ENCODE results near the gene PCNP. TPM values are rescaled to one million over a fixed set of nuclear protein-coding genes. Genes with fewer than 3 reads are reported as not detected.

The PCNP gene
- total and polyA plus RNA-seq, 9 of the 15 experiments (the other 6 are each of a cell fraction or from before 2014, with no cell fraction given) = 54.3 to 170 (median 150) TPM

DNA sequence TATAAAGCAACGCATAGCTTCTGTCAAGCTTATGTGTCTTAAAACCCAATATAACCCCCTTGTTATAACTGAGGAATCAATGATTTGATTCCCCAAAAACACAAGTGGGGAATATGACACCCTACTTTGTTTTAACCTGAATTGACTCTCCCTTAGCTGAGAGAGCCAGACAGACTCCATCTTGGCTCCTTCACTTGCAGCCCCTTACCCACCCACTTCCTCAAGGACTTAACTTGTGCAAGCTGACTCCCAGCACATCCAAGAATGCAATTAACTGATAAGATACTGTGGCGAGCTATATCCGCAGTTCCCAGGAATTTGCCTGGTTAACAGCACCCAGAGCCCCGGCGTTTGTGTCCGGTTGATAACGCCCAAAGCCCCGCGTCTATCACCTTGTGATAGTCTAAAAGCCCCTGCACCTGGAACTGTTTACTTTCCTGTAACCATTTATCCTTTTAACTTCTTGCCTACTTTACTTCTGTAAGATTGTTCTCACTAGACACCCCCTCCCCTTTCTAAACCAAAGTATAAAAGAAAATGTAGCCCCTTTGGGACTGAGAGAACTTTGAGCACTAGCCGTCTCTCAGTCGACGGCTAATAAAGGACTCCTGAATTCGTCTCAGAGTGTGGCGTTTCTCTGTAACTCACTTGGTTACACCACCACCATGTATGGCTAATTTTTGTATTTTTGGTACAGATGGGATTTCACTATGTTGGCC, 67.6 kb downstream of the PCNP start (continued):
- TF ChIP-seq, protein P1, sequence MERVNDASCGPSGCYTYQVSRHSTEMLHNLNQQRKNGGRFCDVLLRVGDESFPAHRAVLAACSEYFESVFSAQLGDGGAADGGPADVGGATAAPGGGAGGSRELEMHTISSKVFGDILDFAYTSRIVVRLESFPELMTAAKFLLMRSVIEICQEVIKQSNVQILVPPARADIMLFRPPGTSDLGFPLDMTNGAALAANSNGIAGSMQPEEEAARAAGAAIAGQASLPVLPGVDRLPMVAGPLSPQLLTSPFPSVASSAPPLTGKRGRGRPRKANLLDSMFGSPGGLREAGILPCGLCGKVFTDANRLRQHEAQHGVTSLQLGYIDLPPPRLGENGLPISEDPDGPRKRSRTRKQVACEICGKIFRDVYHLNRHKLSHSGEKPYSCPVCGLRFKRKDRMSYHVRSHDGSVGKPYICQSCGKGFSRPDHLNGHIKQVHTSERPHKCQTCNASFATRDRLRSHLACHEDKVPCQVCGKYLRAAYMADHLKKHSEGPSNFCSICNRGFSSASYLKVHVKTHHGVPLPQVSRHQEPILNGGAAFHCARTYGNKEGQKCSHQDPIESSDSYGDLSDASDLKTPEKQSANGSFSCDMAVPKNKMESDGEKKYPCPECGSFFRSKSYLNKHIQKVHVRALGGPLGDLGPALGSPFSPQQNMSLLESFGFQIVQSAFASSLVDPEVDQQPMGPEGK (CRISPR knock-in tag; IDR thresholded peaks at IDR 0.05; ENCODE audit: borderline replicate concordance) = peak; percentile 98
- peak; percentile 88 for TF ChIP-seq NUFIP1 (IDR thresholded peaks at IDR 0.05; ENCODE audit: partially characterized antibody)
- TF ChIP-seq, protein P2, sequence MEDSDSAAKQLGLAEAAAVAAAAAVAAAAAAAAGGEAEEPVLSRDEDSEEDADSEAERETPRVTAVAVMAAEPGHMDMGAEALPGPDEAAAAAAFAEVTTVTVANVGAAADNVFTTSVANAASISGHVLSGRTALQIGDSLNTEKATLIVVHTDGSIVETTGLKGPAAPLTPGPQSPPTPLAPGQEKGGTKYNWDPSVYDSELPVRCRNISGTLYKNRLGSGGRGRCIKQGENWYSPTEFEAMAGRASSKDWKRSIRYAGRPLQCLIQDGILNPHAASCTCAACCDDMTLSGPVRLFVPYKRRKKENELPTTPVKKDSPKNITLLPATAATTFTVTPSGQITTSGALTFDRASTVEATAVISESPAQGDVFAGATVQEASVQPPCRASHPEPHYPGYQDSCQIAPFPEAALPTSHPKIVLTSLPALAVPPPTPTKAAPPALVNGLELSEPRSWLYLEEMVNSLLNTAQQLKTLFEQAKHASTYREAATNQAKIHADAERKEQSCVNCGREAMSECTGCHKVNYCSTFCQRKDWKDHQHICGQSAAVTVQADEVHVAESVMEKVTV (CRISPR knock-in tag; IDR thresholded peaks at IDR 0.05) = peak; percentile 98
- peak; percentile 98 for TF ChIP-seq ZNF197 (CRISPR knock-in tag; IDR thresholded peaks at IDR 0.05; ENCODE audit: low read depth)
- TF ChIP-seq, protein P3, sequence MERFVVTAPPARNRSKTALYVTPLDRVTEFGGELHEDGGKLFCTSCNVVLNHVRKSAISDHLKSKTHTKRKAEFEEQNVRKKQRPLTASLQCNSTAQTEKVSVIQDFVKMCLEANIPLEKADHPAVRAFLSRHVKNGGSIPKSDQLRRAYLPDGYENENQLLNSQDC (CRISPR knock-in tag; IDR thresholded peaks at IDR 0.05) = peak; percentile 78
- TF ChIP-seq ZNF583 (CRISPR knock-in tag; IDR thresholded peaks at IDR 0.05) = peak; percentile 100
- peak; percentile 100 for TF ChIP-seq DMBX1 (CRISPR knock-in tag; IDR thresholded peaks at IDR 0.05; ENCODE audit: borderline replicate concordance)
- TF ChIP-seq ZFPM2 (CRISPR knock-in tag; IDR thresholded peaks at IDR 0.05) = peak; percentile 95
- TF ChIP-seq ZSCAN32 (CRISPR knock-in tag; IDR thresholded peaks at IDR 0.05) = peak; percentile 96
- TF ChIP-seq MTA3 (IDR thresholded peaks at IDR 0.05; ENCODE audit: borderline replicate concordance) = peak; percentile 73
- TF ChIP-seq TEAD1 (CRISPR knock-in tag; IDR thresholded peaks at IDR 0.05) = peak in 1 of 2 experiments; percentile 100; a peak in 2 of 4 replicates
- TF ChIP-seq ZNF436 (CRISPR knock-in tag; IDR thresholded peaks at IDR 0.05) = peak; percentile 74
- TF ChIP-seq, protein P4, sequence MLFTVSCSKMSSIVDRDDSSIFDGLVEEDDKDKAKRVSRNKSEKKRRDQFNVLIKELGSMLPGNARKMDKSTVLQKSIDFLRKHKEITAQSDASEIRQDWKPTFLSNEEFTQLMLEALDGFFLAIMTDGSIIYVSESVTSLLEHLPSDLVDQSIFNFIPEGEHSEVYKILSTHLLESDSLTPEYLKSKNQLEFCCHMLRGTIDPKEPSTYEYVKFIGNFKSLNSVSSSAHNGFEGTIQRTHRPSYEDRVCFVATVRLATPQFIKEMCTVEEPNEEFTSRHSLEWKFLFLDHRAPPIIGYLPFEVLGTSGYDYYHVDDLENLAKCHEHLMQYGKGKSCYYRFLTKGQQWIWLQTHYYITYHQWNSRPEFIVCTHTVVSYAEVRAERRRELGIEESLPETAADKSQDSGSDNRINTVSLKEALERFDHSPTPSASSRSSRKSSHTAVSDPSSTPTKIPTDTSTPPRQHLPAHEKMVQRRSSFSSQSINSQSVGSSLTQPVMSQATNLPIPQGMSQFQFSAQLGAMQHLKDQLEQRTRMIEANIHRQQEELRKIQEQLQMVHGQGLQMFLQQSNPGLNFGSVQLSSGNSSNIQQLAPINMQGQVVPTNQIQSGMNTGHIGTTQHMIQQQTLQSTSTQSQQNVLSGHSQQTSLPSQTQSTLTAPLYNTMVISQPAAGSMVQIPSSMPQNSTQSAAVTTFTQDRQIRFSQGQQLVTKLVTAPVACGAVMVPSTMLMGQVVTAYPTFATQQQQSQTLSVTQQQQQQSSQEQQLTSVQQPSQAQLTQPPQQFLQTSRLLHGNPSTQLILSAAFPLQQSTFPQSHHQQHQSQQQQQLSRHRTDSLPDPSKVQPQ (CRISPR knock-in tag; IDR thresholded peaks at IDR 0.05; ENCODE audit: borderline replicate concordance) = peak; percentile 98
- 0 out of 2 replicates have a peak, but pooled peaks have one; percentile 8 for TF ChIP-seq DPF2 (IDR thresholded peaks at IDR 0.05)
- TF ChIP-seq KLF1 (tag; IDR thresholded peaks at IDR 0.05) = peak; percentile 79; the same call in 1 of the 2 replicates
- TF ChIP-seq ZNF551 (CRISPR knock-in tag; IDR thresholded peaks at IDR 0.05) = peak; percentile 91
- peak; percentile 98 for TF ChIP-seq PPARD (CRISPR knock-in tag; IDR thresholded peaks at IDR 0.05)
- TF ChIP-seq ZNF699 (CRISPR knock-in tag; IDR thresholded peaks at IDR 0.05; ENCODE audit: insufficient replicate concordance) = peak; percentile 97
- peak; percentile 98 for TF ChIP-seq KLF13 (tag; IDR thresholded peaks at IDR 0.05; ENCODE audit: borderline replicate concordance, low read depth)
- TF ChIP-seq KDM1A (IDR thresholded peaks at IDR 0.05) = peak in 1 of 2 experiments; percentile 44; a peak in 2 of 4 replicates

All from K562 (cell line).